AG09309 (cell line): ENCODE data around the gene NUP155.
"Not testable (repeated sequence)": the region's sequence is repeated elsewhere in the genome, so short reads cannot be mapped to it uniquely, and the experiment has no call there.

Source experiments
- DNase-seq: peaks from one replicate; pipeline ENCODE4 v3.0.0-alpha.2; 2010; ENCODE audit warnings: low read depth
- H3K4me3 ChIP-seq: 2 replicates; pipeline ENCODE4 v1.5.1; 2011; ENCODE audit warnings: mild to moderate bottlenecking, low read depth, low read length, moderate library complexity; ENCODE audit not compliant: control insufficient read depth
- TF ChIP-seq, protein P1 (sequence below): IDR thresholded peaks from 2 replicates; pipeline ENCODE4 v1.5.1; 2011; ENCODE audit warnings: mild to moderate bottlenecking, low read depth, low read length, inconsistent platforms; ENCODE audit not compliant: insufficient read depth, control insufficient read depth; ENCODE audit errors: missing control alignments

Gene NUP155

DNA sequence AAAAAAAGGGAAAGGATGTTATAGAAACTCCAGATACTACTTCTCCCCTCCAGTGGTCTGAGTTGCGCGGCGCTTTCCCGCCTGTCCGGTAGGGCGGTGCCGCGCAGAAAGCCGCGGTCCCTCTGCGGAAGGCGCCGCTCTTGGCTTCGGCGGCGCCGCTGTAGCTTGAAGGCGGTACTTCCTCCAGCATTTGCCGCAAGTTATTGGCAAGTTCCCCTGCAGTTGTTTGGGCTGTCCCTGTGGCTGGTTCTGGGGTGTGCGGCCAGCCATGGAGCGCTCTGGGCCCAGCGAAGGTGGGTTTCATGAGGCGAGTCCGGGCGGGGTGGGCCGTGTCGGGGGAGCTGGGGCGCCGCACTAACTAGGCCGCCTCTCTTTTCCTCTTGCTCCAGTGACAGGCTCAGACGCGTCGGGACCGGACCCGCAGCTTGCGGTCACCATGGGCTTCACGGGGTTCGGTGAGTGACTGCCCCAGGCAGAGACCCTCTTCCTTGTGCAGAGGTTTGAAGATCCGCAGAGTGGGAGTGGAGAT lies 8.3 kb upstream of the NUP155 start, which contains the start of gene WDR70:
Gene WDR70 (plus strand): TSS at position 219 of the 529 bp plus-strand sequence. CDS start 50 bp downstream, at position 269.
- H3K4me3 ChIP-seq, result peak within 1 kb of the TSS; percentile 66
- TF ChIP-seq, protein P1, sequence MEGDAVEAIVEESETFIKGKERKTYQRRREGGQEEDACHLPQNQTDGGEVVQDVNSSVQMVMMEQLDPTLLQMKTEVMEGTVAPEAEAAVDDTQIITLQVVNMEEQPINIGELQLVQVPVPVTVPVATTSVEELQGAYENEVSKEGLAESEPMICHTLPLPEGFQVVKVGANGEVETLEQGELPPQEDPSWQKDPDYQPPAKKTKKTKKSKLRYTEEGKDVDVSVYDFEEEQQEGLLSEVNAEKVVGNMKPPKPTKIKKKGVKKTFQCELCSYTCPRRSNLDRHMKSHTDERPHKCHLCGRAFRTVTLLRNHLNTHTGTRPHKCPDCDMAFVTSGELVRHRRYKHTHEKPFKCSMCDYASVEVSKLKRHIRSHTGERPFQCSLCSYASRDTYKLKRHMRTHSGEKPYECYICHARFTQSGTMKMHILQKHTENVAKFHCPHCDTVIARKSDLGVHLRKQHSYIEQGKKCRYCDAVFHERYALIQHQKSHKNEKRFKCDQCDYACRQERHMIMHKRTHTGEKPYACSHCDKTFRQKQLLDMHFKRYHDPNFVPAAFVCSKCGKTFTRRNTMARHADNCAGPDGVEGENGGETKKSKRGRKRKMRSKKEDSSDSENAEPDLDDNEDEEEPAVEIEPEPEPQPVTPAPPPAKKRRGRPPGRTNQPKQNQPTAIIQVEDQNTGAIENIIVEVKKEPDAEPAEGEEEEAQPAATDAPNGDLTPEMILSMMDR, result peak; percentile 72
- peak; percentile 59 for DNase-seq

DNA sequence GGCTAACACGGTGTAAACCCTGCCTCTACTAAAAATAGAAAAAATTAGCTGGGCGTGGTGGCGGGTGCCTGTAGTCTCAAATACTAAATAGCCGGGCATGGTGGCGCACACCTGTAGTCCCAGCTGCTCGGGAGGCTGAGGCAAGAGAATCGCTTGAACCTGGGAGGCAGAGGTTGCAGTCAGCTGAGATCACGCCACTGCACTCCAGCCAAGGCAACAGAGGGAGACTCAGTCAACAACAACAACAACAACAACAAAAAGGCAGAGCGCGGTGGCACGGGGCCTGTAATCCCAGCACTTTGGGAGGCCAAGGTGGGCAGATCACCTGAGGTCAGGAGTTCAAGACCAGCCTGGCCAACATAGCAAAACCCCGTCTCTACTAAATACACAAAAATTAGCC lies 7.2 kb upstream of the NUP155 start:
- not testable (repeated sequence) for DNase-seq

DNA sequence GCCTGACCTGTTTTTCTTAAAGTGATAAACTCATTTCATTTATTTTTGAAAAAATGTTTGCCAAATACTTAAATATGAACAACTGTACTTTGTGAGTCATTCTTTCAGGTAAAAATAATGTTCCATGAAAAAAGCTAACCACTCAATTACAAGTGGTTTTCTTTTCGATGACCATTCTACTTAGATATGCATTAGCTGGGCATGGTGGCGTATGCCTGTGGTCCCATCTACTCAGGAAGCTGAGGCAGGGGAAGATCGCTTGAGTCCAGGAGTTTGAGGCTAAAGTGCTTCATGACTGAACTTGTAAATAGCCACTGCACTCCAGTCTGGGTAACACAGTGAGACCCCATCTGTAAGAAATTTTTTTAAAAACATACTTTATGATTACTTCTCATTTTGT lies 4.2 kb upstream of the NUP155 start:
- H3K4me3 ChIP-seq, result no peak overlapping the region
- no peak for DNase-seq

More for the DNA sequence above, 7.2 kb upstream of the NUP155 start:
- H3K4me3 ChIP-seq, result not testable (repeated sequence)

DNA sequence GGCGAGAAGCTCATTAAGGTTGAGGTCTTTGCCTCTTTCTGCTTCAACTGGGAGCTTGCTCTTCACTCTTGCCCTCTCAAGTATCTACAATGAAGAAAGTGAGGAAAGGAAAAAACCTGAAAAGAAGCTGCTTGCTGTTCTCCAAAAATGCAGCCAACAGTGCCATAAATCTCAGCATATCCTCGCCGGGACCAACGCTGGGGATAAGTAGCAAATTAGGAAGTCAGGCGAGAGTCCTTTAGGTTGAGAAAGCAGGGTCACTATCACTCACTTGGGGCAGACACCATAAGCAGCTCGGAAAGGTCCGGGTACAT lies 399 bp downstream of the NUP155 start:
- TF ChIP-seq, protein P1, result no peak
- no peak for DNase-seq
- H3K4me3 ChIP-seq, result peak overlapping the region; percentile 89

More for the DNA sequence above, 4.2 kb upstream of the NUP155 start:
- TF ChIP-seq, protein P1, result no peak

DNA sequence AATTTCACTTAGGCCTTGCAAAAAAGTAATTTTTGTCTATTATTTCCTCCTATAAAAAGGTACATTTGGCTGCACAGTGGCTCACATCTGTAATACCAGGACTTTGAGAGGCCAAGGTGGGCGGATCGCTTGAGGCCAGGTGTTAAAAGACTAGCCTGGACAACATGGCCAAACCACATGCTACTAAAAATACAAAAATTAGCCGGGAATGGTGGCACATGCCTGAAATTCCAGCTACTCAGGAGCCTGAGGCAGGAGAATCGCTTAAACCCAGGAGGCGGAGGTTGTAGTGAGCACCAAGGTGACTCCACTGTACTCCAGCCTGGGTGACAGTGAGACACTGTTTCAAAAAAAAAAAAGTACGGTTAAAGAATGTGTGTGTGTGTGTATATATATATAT lies 15.7 kb downstream of the NUP155 start:
- TF ChIP-seq, protein P1, result no peak
- H3K4me3 ChIP-seq, result no peak overlapping the region
- DNase-seq, result no peak

DNA sequence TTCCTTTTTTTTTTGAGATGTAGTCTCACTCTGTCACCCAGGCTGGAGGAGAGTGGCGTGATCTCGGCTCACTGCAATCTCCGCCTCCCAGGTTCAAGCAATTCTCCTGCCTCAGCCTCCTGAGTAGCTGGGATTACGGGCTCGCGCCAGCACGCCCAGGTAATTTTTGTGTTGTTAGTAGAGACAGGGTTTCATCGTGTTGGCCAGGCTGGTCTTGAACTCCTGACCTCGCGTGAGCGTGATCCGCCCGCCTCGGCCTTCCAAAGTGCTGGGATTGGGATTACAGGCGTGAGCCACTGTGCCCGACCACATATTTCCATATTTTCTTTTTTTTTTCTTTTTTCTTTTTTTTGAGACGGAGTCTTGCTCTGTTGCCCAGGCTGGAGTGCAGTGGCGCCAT lies 28.2 kb downstream of the NUP155 start:
- not testable (repeated sequence) for DNase-seq, H3K4me3 ChIP-seq

DNA sequence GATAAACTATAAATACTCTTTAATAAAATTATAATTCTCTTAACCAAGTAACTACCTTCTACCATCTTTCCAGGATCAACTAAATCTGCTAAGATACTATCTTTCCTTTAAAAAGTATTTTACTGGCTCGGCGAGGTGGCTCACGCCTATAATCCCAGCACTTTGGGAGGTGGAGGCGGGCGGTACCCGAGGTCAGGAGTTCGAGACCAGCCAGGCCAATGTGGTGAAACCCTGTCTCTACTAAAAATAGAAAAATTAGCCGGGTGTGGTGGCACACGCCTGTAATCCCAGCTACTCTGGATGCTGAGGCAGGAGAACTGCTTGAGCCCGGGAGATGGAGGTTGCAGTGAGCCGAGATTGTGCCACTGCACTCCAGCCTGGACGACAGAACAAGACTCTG lies 36.2 kb downstream of the NUP155 start:
- not testable (repeated sequence) for DNase-seq, H3K4me3 ChIP-seq

DNA sequence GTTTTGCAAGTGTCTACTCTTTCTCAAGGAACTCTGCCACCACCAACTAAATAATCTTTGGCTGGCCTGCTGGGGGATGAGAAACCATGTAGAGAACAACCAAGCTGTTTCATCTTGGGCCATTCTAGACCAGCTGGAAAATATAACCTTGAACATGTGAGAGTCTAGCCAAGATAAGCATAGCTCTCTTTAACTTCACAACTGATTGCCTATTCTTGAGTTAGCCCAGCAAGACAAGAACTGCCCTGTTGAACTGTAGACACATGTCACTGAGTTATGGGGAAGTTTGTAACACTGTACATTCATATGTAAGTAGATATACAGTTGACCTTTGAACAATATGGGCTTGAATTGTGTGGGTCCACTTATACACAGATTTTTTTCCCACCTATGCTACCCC lies 44.4 kb downstream of the NUP155 start:
- TF ChIP-seq, protein P1, result no peak
- no peak overlapping the region for H3K4me3 ChIP-seq
- no peak for DNase-seq

DNA sequence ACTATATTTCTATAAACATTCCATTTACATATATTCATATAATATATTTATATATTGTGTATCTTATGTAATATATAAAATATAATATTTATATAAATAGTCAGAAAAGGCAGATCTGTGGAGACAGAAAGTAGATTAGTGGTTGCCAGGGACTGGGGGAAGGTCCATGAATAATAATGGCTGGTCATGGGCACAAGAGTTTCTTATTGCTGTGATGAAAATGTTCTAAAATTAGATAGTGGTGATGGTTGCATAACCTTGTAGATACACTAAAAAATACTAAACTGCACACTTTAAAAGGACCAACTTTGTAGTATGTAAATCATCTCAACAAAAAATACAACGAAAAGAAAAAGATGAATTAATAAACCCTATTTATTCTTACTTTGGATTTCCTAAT lies 47.3 kb downstream of the NUP155 start:
- DNase-seq, result no peak
- TF ChIP-seq, protein P1, result no peak
- H3K4me3 ChIP-seq, result no peak overlapping the region
